ENCODE results near the gene TMTC3.

DNA sequence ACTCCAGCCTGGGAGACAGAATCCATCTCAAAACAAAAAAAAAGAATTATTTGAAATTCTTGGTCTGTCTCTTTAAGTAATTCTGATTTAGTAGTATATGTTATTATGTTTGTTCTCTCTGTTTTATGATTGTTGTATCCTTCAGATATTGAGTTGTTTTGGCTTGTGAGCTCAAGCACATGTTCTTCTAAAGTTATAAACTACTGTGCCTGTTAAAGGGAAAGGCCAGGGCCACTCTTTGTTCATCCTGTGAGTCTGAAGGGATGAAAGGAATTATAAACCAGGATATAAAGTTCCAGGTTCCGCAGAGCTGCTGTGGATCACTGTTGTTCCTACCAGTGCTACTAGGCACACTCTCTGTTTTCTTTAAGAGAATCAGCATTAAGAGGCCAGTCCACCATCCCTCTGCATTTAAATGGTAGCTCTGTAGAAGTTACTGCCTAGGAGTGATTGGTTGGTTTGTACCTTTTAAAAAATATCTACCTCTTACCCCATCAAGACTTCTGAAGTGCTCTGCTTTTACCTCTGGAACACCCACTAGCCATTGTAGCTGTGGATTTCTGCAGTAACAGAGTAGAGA is 14.1 kb downstream of the TMTC3 start:
- no peak for TF ChIP-seq ZNF274 (IDR thresholded peaks at IDR 0.05; ENCODE audit: low read depth, low read length)
- TF ChIP-seq SUZ12 (IDR thresholded peaks at IDR 0.05; ENCODE audit: extremely low read depth, insufficient read depth, insufficient read length) = no peak
